ENCODE data around the gene RABGAP1L. TPM values are rescaled to one million over a fixed set of nuclear protein-coding genes. Genes with fewer than 3 reads are reported as not detected.

RABGAP1L gene
- total RNA-seq, 1 donor from 2014 or later: 83.9 TPM

GRCh38 chr1:174991473-174991872 lies 832.2 kb downstream of the RABGAP1L start:
- TF ChIP-seq CTCF (IDR thresholded peaks at IDR 0.05): no peak
- ATAC-seq (no peak), DNase-seq (no peak)
- Histone ChIP-seq H3K27ac (no peak overlapping the region), H3K9me3 (no peaks in the 10 kb centered on the region), H3K4me1 (peaks cover 13% of the 10 kb centered on the region), H3K36me3 (peaks cover 14% of the 10 kb centered on the region), H3K4me3 (no peak overlapping the region), H3K27me3 (ENCODE audit: low read depth) (no peaks in the 10 kb centered on the region)
- intact Hi-C loops (cut with DNase I): loop anchor here (10.0 kb wide), 1 partner anchor 217 kb away; no protein-coding TSS in a partner anchor

GRCh38 chr1:174995121-174995520 lies 835.8 kb downstream of the RABGAP1L start:
- Histone ChIP-seq H3K27me3 (ENCODE audit: low read depth) (no peaks in the 10 kb centered on the region), H3K9me3 (no peaks in the 10 kb centered on the region), H3K4me3 (no peak overlapping the region), H3K36me3 (peaks cover 7% of the 10 kb centered on the region), H3K27ac (no peak overlapping the region), H3K4me1 (peaks cover 17% of the 10 kb centered on the region)
- intact Hi-C loops (cut with DNase I): loop anchor here (10.0 kb wide), 1 partner anchor 220 kb away; no protein-coding TSS in a partner anchor
- DNase-seq (no peak), ATAC-seq (no peak)
- TF ChIP-seq CTCF (IDR thresholded peaks at IDR 0.05): no peak

GRCh38 chr1:174995916-174996315 lies 836.6 kb downstream of the RABGAP1L start:
- ATAC-seq (no peak), DNase-seq (no peak)
- H3K27ac ChIP-seq: no peak overlapping the region
- TF ChIP-seq CTCF (IDR thresholded peaks at IDR 0.05): no peak
- intact Hi-C loops (cut with DNase I): loop anchor here (10.0 kb wide), 1 partner anchor 221 kb away; no protein-coding TSS in a partner anchor
- H3K9me3 ChIP-seq: no peaks in the 10 kb centered on the region
- H3K4me1 ChIP-seq: peaks cover 18% of the 10 kb centered on the region
- no peaks in the 10 kb centered on the region for H3K27me3 ChIP-seq (ENCODE audit: low read depth)
- no peaks in the 10 kb centered on the region for H3K36me3 ChIP-seq
- H3K4me3 ChIP-seq: no peak overlapping the region

- TF ChIP-seq CTCF (IDR thresholded peaks at IDR 0.05): no peak
- H3K36me3 ChIP-seq: no peaks in the 10 kb centered on the region
- H3K4me3 ChIP-seq: no peak overlapping the region
- H3K27ac ChIP-seq: no peak overlapping the region
- H3K4me1 ChIP-seq: peaks cover 19% of the 10 kb centered on the region
- H3K9me3 ChIP-seq: no peaks in the 10 kb centered on the region
- intact Hi-C loops (cut with DNase I): loop anchor here (10.0 kb wide), 1 partner anchor 222 kb away; no protein-coding TSS in a partner anchor
- no peaks in the 10 kb centered on the region for H3K27me3 ChIP-seq (ENCODE audit: low read depth)
- ATAC-seq: no peak
- DNase-seq: no peak
These were observed 837.2 kb downstream of the RABGAP1L start for GRCh38 chr1:174996476-174996875.

GRCh38 chr1:174997041-174997440 lies 837.7 kb downstream of the RABGAP1L start:
- Histone ChIP-seq H3K27ac (no peak overlapping the region), H3K27me3 (ENCODE audit: low read depth) (no peaks in the 10 kb centered on the region), H3K4me1 (peaks cover 25% of the 10 kb centered on the region), H3K36me3 (no peaks in the 10 kb centered on the region), H3K9me3 (no peaks in the 10 kb centered on the region), H3K4me3 (no peak overlapping the region)
- ATAC-seq: no peak
- no peak for TF ChIP-seq CTCF (IDR thresholded peaks at IDR 0.05)
- DNase-seq: no peak
- intact Hi-C loops (cut with DNase I): loop anchor here (10.0 kb wide), 1 partner anchor 222 kb away; no protein-coding TSS in a partner anchor
